ENCODE measurements around the gene FIGN. TPM values are rescaled to one million over a fixed set of nuclear protein-coding genes. Genes with fewer than 3 reads are reported as not detected.
A peak's percentile ranks its signal among the peaks of the same experiment; 100 is the strongest.

The FIGN gene
- total RNA-seq, 1 donor from 2014 or later: 5.8 TPM

DNA sequence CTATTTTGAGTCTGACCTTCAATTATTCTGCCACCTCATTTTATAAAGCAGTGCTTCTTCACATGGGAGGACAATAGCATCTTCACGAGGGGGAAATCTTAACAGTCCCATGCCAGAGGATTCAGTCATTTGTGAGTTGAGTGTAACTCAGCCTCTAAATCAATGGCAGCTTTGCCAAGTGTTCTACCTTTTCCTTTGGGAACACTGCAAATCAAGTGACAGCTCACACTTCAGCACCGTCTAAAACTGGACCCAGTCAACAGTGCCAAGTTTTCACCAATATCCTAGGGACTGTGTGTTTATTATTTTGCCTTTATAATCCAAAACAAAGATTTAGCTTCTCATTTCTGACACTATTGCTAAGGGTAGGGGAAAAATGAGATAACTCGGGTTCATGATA lies 133.6 kb downstream of the FIGN start:
- Histone ChIP-seq H3K4me1 (no peaks in the 10 kb centered on the region), H3K27me3 (ENCODE audit: low read depth) (no peaks in the 10 kb centered on the region), H3K4me3 (no peak overlapping the region), H3K27ac (no peak overlapping the region), H3K9me3 (no peaks in the 10 kb centered on the region), H3K36me3 (no peaks in the 10 kb centered on the region)
- intact Hi-C loops (cut with DNase I): no loop called here
- DNase-seq (no peak), ATAC-seq (no peak)
- TF ChIP-seq, protein P1, sequence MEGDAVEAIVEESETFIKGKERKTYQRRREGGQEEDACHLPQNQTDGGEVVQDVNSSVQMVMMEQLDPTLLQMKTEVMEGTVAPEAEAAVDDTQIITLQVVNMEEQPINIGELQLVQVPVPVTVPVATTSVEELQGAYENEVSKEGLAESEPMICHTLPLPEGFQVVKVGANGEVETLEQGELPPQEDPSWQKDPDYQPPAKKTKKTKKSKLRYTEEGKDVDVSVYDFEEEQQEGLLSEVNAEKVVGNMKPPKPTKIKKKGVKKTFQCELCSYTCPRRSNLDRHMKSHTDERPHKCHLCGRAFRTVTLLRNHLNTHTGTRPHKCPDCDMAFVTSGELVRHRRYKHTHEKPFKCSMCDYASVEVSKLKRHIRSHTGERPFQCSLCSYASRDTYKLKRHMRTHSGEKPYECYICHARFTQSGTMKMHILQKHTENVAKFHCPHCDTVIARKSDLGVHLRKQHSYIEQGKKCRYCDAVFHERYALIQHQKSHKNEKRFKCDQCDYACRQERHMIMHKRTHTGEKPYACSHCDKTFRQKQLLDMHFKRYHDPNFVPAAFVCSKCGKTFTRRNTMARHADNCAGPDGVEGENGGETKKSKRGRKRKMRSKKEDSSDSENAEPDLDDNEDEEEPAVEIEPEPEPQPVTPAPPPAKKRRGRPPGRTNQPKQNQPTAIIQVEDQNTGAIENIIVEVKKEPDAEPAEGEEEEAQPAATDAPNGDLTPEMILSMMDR (IDR thresholded peaks at IDR 0.05): no peak

DNA sequence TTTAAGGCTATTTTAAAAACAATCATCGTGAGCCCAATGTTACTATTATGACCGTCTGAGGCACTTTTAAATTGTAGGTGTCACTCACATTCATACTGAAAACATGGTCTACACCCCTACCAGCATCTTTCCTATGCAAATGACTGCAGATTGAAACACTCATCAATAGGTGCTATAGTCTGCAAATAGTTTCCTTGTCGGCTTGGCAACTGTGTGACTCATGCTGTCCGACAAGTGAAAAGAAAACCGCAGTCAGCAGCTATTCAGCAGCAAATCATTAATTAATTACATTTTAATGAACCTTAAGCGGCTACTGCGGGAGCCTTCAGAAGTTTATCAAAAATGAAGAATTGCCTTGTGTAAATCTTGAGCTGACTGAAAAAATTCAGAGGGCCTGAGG lies 134.4 kb downstream of the FIGN start:
- no peaks in the 10 kb centered on the region for H3K36me3 ChIP-seq
- DNase-seq: no peak
- no peaks in the 10 kb centered on the region for H3K27me3 ChIP-seq (ENCODE audit: low read depth)
- no peak overlapping the region for H3K27ac ChIP-seq
- TF ChIP-seq, protein P1 (IDR thresholded peaks at IDR 0.05): no peak
- peak in 1 of 2 donors; percentile 44 for ATAC-seq
- no peak overlapping the region for H3K4me3 ChIP-seq
- H3K9me3 ChIP-seq: no peaks in the 10 kb centered on the region
- intact Hi-C loops (cut with DNase I): no loop called here
- no peaks in the 10 kb centered on the region for H3K4me1 ChIP-seq

DNA sequence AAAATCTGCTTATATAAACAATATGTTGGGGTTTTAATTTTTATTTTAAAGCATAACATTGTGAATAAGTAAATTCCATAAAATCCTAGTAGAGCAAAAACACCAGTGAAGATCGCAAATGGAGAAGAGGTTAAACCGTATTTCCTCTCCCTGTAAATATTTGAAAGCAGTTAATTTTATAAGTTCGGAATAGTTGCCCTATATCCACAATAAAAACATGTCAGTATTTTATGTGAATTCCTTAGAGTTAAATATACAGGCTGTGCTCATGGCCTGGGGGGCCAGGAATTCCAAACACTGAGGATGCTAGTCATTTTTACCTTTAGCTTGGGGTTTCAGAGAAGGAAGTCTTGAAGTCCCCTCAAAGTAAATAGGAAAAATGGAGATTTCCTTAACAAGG lies 135.0 kb downstream of the FIGN start:
- no peak overlapping the region for H3K27ac ChIP-seq
- TF ChIP-seq, protein P1 (IDR thresholded peaks at IDR 0.05): no peak
- H3K27me3 ChIP-seq (ENCODE audit: low read depth): no peaks in the 10 kb centered on the region
- no peaks in the 10 kb centered on the region for H3K9me3 ChIP-seq
- no peaks in the 10 kb centered on the region for H3K36me3 ChIP-seq
- DNase-seq: no peak
- no peak for ATAC-seq
- H3K4me3 ChIP-seq: no peak overlapping the region
- H3K4me1 ChIP-seq: no peaks in the 10 kb centered on the region
- intact Hi-C loops (cut with DNase I): no loop called here

DNA sequence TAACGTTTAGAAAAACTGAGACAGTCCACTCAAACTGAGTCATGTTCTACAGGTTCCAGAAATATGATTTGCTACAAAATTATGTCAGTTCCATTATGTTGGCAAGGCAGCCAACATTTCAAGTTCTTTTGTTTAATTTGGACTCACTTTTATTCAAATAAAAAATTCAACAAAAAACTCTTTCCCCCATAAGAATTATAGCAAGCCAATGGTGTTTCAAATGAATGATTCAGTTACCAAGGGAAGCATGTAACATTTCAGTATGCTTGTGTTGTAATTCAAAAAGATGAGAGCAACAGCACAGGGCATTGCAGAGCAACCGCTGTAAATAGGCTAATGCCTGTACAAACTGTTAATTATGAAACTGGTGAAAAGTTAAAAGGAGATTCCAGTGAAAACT lies 140.8 kb downstream of the FIGN start:
- no peak for DNase-seq
- ATAC-seq: no peak
- H3K4me3 ChIP-seq: no peak overlapping the region
- H3K27ac ChIP-seq: no peak overlapping the region
- TF ChIP-seq, protein P1 (IDR thresholded peaks at IDR 0.05): no peak
- H3K27me3 ChIP-seq (ENCODE audit: low read depth): no peaks in the 10 kb centered on the region
- no peaks in the 10 kb centered on the region for H3K36me3 ChIP-seq
- intact Hi-C loops (cut with DNase I): no loop called here
- no peaks in the 10 kb centered on the region for H3K4me1 ChIP-seq
- no peaks in the 10 kb centered on the region for H3K9me3 ChIP-seq

DNA sequence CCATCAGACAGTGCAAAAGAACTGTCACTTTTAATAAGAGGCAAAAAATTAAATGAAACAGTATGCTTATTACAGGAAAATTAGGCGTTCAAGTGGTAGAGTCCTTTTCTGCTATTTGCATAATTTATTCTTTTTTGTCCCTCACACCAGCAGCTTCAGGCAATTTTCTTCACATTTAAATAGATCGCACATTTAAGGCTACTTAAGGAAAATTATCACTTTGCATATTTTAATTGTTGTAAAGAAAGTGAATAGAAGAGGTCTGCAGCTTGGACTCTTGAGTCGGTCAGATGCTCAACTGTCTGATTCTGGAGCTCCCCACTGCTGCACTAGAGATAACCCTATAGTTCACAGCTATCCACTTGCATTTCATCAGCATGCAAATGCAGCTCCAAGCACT lies 141.3 kb downstream of the FIGN start:
- Histone ChIP-seq H3K4me3 (no peak overlapping the region), H3K27me3 (ENCODE audit: low read depth) (no peaks in the 10 kb centered on the region), H3K9me3 (no peaks in the 10 kb centered on the region), H3K4me1 (no peaks in the 10 kb centered on the region), H3K36me3 (no peaks in the 10 kb centered on the region), H3K27ac (no peak overlapping the region)
- TF ChIP-seq, protein P1 (IDR thresholded peaks at IDR 0.05): no peak
- no peak for ATAC-seq
- DNase-seq: no peak
- intact Hi-C loops (cut with DNase I): no loop called here

DNA sequence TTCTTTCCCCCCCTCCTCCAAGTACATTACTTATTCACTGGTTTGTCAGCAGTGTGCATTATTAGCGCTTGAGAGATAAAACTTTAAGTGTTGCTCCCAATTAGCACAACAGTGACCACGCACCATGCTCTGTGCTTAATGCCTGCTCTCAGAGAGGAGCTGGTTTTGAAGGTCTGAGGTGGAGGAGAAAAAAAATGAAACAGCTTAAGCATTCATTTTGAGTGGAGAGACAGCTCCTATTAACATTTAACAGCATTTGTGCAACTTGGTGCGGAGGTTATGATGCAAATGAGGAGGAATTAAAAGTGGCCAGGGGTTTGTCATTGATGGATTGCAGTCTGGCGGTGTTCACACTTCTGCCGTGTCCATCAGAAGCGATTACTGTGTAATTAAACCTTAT lies 141.8 kb downstream of the FIGN start:
- H3K27ac ChIP-seq: no peak overlapping the region
- H3K27me3 ChIP-seq (ENCODE audit: low read depth): no peaks in the 10 kb centered on the region
- no peaks in the 10 kb centered on the region for H3K4me1 ChIP-seq
- ATAC-seq: no peak
- DNase-seq: no peak
- TF ChIP-seq, protein P1 (IDR thresholded peaks at IDR 0.05): no peak
- H3K4me3 ChIP-seq: no peak overlapping the region
- intact Hi-C loops (cut with DNase I): no loop called here
- H3K36me3 ChIP-seq: no peaks in the 10 kb centered on the region
- H3K9me3 ChIP-seq: no peaks in the 10 kb centered on the region
